GM21526 (cell line): ENCODE measurements around the gene ASB18.

Experiments
- ATAC-seq: cut with Tn5 transposase; IDR thresholded peaks from one replicate; pipeline ENCODE4 v1.9.1; 2021; ENCODE audit warnings: moderate library complexity; ENCODE audit not compliant: unreplicated experiment, low FRiP score

Gene ASB18

GRCh38 chr2:236164925-236165841 is 99.0 kb downstream of the ASB18 start:
- ATAC-seq = no peak

GRCh38 chr2:236164201-236164924 is 99.8 kb downstream of the ASB18 start:
- no peak for ATAC-seq

GRCh38 chr2:236163471-236164200 is 100.6 kb downstream of the ASB18 start:
- no peak for ATAC-seq

- ATAC-seq = no peak
Measured at GRCh38 chr2:236162882-236163470, 101.2 kb downstream of the ASB18 start.

- ATAC-seq = no peak
Measured at GRCh38 chr2:236162031-236162845, 102.0 kb downstream of the ASB18 start.

- no peak for ATAC-seq
Measured at GRCh38 chr2:236161531-236161930, 102.7 kb downstream of the ASB18 start.

GRCh38 chr2:236161082-236161462 is 103.1 kb downstream of the ASB18 start:
- no peak for ATAC-seq

- ATAC-seq = no peak
Measured at GRCh38 chr2:236160366-236161081, 103.7 kb downstream of the ASB18 start.

GRCh38 chr2:236159778-236160170 is 104.4 kb downstream of the ASB18 start:
- ATAC-seq = no peak

- ATAC-seq = no peak
Measured at GRCh38 chr2:236158969-236159777, 105.0 kb downstream of the ASB18 start.

GRCh38 chr2:236157815-236158498 is 106.2 kb downstream of the ASB18 start:
- ATAC-seq = no peak

- ATAC-seq = no peak
Measured at GRCh38 chr2:236157366-236157765, 106.8 kb downstream of the ASB18 start.

- no peak for ATAC-seq
Measured at GRCh38 chr2:236156860-236157194, 107.4 kb downstream of the ASB18 start.

GRCh38 chr2:236156095-236156859 is 107.9 kb downstream of the ASB18 start:
- no peak for ATAC-seq

- no peak for ATAC-seq
Measured at GRCh38 chr2:236155406-236155805, 108.8 kb downstream of the ASB18 start.

GRCh38 chr2:236146436-236146835 is 117.8 kb downstream of the ASB18 start:
- ATAC-seq = no peak

- no peak for ATAC-seq
Measured at GRCh38 chr2:236143811-236144210, 120.4 kb downstream of the ASB18 start.
